Sigmoid colon (tissue), 4 donors: ENCODE results near the gene PRDM16.

Source experiments
- EP300 ChIP-seq, 4 donors: sonication (generic); formaldehyde crosslinking; IDR thresholded peaks; one replicate each; pipeline ENCODE4 v1.6.1; 2017; ENCODE audit warnings: antibody characterized with exemption in 4 of 4
- POLR2A ChIP-seq, 2 donors: fragments of 450-650 bp; IDR thresholded peaks; one replicate each; pipeline ENCODE4 v1.6.1; 2016; ENCODE audit warnings: antibody characterized with exemption in 2 of 2, mild to moderate bottlenecking in 2 of 2, moderate library complexity in 2 of 2
- POLR2AphosphoS5 ChIP-seq, 4 donors: sonication (generic); formaldehyde crosslinking; IDR thresholded peaks; one replicate each; pipeline ENCODE4 v1.6.1; 2017; ENCODE audit warnings: antibody characterized with exemption in 4 of 4
- TF ChIP-seq, protein P1 (sequence below), 4 experiments: fragments of 450-650 bp in 3 of 4; fragments of 200-600 bp in 1 of 4; IDR thresholded peaks; one replicate each; pipeline ENCODE4 v1.5.1; 2016 to 2019; ENCODE audit warnings: antibody characterized with exemption in 4 of 4, mild to moderate bottlenecking in 3 of 4, moderate library complexity in 2 of 4

DNA sequence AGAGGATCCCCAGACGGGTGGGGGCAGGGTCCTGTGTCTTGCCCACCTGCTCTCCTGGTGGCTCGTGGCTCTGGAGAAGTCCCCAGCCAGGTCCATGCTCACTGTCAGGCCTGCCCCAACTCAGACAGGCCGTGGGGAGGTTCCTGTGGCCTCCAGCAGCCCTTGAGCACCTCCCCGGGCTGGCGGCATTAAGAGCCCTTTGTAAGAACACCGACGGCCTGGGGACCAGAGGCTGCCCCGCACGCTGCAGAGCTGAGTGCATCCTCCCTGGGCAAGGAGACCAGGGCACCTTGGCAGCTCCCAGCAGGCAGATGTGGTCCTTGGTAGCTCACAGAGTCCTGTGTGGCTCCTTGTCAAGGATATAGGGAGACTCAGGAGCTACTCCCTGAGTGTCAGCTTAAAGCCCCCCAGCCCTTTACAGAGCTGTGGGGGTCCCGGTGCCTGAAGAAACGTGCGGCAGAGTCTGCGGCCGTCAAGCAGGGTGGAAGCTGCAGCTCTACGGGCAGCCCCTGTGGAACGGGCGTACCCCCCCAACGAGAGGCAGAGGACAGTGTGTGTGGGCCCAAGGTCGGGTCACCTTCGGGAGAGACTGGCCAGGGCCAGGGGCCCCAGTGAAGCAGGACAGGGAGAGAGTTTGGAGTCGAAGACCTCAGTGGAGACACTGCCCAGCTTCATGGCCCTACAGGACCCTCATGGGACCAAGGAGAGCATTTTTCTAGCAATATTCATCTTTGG lies 118.6 kb downstream of the PRDM16 start:
- TF ChIP-seq, protein P1, sequence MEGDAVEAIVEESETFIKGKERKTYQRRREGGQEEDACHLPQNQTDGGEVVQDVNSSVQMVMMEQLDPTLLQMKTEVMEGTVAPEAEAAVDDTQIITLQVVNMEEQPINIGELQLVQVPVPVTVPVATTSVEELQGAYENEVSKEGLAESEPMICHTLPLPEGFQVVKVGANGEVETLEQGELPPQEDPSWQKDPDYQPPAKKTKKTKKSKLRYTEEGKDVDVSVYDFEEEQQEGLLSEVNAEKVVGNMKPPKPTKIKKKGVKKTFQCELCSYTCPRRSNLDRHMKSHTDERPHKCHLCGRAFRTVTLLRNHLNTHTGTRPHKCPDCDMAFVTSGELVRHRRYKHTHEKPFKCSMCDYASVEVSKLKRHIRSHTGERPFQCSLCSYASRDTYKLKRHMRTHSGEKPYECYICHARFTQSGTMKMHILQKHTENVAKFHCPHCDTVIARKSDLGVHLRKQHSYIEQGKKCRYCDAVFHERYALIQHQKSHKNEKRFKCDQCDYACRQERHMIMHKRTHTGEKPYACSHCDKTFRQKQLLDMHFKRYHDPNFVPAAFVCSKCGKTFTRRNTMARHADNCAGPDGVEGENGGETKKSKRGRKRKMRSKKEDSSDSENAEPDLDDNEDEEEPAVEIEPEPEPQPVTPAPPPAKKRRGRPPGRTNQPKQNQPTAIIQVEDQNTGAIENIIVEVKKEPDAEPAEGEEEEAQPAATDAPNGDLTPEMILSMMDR (IDR thresholded peaks at IDR 0.05) = no peak
- TF ChIP-seq EP300 (IDR thresholded peaks at IDR 0.05) = no peak
- no peak for TF ChIP-seq POLR2A (IDR thresholded peaks at IDR 0.05)
- TF ChIP-seq POLR2AphosphoS5 (IDR thresholded peaks at IDR 0.05) = no peak
